HL-60 (cell line): Measurements from ENCODE around the gene DOCK9.

ENCODE experiments used
- TF ChIP-seq, protein P1 (sequence below): IDR thresholded peaks from 2 replicates; pipeline ENCODE4 v1.6.1; 2012; ENCODE audit warnings: low read depth; ENCODE audit not compliant: insufficient replicate concordance
- TF ChIP-seq, protein P2 (sequence below): IDR thresholded peaks from one replicate; pipeline ENCODE4 v1.5.1; 2011; ENCODE audit warnings: low read length, control low read depth, inconsistent platforms; ENCODE audit not compliant: insufficient read depth

DNA sequence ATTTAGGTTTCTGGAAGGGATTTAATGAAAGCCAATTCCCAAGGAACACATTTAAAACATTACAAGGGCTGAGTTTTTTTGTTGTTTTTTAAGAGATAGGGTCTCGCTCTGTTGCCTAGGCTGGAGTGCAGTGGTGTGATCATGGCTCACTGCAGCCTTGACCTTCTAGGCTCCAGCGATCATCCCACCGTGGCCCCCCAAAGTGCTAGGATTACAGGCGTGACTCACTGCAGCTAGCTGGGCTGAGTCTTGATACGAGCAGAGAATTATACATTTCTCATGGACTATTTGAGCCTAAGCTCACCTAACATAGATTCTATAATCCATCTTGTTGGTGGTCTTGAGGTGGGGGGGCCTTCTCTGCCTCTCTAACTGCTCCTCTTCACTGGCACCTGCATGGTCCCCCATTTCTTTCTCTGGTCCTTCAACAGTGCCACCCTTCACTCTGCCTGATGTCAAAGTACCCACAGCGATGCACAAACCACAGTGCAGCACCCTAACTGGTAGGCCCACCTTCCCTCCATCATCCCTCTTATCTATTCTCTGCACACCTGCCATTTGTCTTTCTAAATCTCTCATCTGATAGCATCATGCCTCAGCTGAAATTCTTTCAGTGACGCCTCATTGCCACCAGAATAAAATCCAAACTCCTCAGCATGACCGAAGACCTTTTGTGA, 37.4 kb downstream of the DOCK9 start:
- TF ChIP-seq, protein P1, sequence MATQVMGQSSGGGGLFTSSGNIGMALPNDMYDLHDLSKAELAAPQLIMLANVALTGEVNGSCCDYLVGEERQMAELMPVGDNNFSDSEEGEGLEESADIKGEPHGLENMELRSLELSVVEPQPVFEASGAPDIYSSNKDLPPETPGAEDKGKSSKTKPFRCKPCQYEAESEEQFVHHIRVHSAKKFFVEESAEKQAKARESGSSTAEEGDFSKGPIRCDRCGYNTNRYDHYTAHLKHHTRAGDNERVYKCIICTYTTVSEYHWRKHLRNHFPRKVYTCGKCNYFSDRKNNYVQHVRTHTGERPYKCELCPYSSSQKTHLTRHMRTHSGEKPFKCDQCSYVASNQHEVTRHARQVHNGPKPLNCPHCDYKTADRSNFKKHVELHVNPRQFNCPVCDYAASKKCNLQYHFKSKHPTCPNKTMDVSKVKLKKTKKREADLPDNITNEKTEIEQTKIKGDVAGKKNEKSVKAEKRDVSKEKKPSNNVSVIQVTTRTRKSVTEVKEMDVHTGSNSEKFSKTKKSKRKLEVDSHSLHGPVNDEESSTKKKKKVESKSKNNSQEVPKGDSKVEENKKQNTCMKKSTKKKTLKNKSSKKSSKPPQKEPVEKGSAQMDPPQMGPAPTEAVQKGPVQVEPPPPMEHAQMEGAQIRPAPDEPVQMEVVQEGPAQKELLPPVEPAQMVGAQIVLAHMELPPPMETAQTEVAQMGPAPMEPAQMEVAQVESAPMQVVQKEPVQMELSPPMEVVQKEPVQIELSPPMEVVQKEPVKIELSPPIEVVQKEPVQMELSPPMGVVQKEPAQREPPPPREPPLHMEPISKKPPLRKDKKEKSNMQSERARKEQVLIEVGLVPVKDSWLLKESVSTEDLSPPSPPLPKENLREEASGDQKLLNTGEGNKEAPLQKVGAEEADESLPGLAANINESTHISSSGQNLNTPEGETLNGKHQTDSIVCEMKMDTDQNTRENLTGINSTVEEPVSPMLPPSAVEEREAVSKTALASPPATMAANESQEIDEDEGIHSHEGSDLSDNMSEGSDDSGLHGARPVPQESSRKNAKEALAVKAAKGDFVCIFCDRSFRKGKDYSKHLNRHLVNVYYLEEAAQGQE, result no peak
- TF ChIP-seq, protein P2, sequence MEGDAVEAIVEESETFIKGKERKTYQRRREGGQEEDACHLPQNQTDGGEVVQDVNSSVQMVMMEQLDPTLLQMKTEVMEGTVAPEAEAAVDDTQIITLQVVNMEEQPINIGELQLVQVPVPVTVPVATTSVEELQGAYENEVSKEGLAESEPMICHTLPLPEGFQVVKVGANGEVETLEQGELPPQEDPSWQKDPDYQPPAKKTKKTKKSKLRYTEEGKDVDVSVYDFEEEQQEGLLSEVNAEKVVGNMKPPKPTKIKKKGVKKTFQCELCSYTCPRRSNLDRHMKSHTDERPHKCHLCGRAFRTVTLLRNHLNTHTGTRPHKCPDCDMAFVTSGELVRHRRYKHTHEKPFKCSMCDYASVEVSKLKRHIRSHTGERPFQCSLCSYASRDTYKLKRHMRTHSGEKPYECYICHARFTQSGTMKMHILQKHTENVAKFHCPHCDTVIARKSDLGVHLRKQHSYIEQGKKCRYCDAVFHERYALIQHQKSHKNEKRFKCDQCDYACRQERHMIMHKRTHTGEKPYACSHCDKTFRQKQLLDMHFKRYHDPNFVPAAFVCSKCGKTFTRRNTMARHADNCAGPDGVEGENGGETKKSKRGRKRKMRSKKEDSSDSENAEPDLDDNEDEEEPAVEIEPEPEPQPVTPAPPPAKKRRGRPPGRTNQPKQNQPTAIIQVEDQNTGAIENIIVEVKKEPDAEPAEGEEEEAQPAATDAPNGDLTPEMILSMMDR, result no peak
